ENCODE data around the gene GNRH2. TPM values are rescaled to one million over a fixed set of nuclear protein-coding genes. Genes with fewer than 3 reads are reported as not detected.
"Not testable (repeated sequence)": the region's sequence is repeated elsewhere in the genome, so short reads cannot be mapped to it uniquely, and the experiment has no call there.

Gene GNRH2
- total RNA-seq, 1 donor from 2014 or later, result 2.7 TPM

DNA sequence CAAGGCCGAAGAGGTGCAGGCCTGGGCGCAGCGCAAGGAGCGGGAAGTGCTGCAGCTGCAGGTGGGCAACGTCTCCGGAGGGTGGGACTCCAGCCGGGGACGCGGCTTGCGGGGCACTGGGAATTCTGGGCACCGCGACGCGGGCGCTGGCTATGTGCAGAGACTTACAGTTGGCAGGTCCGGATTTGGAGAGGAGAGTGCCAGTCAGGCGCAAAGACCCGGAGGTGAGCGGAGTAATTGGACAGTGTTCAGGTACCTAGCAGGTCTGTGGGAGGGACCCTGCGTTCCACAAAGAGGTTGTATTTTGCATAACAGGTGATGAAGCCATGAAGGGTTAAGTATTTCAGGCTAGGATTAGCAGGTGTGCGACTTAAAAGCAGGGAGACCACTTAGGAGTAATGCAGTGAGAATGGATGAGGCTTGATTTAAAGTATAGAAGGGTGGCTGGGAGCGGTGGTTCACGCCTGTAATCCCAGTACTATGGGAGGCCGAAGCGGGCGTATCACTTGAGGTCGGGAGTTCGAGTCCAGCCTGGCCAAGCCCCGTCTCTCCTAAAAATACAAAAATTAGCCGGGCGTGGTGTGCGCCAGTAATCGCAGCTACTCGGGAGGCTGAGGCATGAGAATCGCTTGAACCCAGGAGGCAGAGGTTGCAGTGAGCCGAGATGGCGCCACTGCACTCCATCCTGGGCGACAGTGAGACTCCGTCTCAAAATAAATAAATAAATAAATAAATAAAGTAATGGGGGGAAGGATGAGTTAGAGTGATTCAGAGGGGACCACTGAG lies 3.4 kb downstream of the GNRH2 start:
- TF ChIP-seq, protein P1, sequence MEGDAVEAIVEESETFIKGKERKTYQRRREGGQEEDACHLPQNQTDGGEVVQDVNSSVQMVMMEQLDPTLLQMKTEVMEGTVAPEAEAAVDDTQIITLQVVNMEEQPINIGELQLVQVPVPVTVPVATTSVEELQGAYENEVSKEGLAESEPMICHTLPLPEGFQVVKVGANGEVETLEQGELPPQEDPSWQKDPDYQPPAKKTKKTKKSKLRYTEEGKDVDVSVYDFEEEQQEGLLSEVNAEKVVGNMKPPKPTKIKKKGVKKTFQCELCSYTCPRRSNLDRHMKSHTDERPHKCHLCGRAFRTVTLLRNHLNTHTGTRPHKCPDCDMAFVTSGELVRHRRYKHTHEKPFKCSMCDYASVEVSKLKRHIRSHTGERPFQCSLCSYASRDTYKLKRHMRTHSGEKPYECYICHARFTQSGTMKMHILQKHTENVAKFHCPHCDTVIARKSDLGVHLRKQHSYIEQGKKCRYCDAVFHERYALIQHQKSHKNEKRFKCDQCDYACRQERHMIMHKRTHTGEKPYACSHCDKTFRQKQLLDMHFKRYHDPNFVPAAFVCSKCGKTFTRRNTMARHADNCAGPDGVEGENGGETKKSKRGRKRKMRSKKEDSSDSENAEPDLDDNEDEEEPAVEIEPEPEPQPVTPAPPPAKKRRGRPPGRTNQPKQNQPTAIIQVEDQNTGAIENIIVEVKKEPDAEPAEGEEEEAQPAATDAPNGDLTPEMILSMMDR (IDR thresholded peaks at IDR 0.05; ENCODE audit: unreplicated experiment), result no peak
- peak overlapping the region; percentile 89 for H3K4me3 Mint-ChIP-seq (ENCODE audit: low read depth)
- H3K36me3 Mint-ChIP-seq (ENCODE audit: insufficient read depth), result peaks cover 14% of the 10 kb centered on the region
- H3K27me3 Mint-ChIP-seq, result no peaks in the 10 kb centered on the region
- H3K27ac Mint-ChIP-seq, result peak overlapping the region; percentile 91
- DNase-seq (ENCODE audit: low spot score, unreplicated experiment), result peak; percentile 22
- peaks cover 23% of the 10 kb centered on the region for H3K4me1 Mint-ChIP-seq (ENCODE audit: low read depth)
- H3K9me3 Mint-ChIP-seq (ENCODE audit: low read depth), result no peaks in the 10 kb centered on the region

DNA sequence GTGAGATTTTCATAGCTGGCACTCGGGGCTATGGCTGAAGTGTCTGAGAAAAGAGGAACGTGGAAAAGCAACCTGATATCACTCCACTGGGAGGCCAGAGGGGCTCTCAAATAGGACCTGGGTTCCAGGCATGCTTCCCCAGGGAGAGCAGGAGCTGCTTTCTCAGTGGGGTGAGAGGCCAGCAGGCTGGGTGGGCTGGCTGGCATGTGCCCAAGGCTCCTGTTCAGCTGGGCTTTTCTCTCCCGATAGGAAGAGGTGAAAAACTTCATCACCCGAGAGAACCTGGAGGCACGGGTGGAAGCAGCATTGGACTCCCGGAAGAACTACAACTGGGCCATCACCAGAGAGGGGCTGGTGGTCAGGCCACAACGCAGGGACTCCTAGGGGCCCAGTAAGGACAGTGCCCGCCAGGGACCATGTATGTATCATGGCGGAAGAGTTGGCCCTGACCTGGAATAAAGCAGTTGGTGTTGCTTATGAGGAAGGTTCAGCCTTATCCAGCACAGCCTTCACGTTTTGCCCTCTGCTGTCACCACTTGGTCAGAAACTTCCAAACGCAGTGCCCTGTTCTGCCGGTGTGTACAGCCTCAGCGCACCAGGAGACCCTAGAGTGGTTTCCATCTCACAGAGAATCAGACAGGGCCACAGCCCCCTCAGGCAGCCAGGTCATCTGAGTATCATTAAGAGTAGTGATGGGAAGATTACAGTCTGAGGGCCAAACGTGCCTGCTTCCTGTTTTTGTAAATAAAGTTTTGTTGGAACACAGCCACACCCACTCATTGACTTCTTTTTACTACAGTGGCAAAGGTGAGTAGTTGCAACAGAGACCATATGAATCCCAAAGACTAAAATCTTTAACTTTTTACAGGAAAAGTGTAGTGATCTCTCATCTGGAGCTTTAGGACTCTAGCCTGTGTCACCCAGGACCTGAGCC lies 4.3 kb downstream of the GNRH2 start:
- no peak for DNase-seq (ENCODE audit: low spot score, unreplicated experiment)
- no peak overlapping the region for H3K27ac Mint-ChIP-seq
- TF ChIP-seq, protein P1 (IDR thresholded peaks at IDR 0.05; ENCODE audit: unreplicated experiment), result no peak
- H3K9me3 Mint-ChIP-seq (ENCODE audit: low read depth), result no peaks in the 10 kb centered on the region
- peak overlapping the region; percentile 89 for H3K4me3 Mint-ChIP-seq (ENCODE audit: low read depth)
- peaks cover 14% of the 10 kb centered on the region for H3K4me1 Mint-ChIP-seq (ENCODE audit: low read depth)
- H3K27me3 Mint-ChIP-seq, result no peaks in the 10 kb centered on the region
- H3K36me3 Mint-ChIP-seq (ENCODE audit: insufficient read depth), result peaks cover 13% of the 10 kb centered on the region

DNA sequence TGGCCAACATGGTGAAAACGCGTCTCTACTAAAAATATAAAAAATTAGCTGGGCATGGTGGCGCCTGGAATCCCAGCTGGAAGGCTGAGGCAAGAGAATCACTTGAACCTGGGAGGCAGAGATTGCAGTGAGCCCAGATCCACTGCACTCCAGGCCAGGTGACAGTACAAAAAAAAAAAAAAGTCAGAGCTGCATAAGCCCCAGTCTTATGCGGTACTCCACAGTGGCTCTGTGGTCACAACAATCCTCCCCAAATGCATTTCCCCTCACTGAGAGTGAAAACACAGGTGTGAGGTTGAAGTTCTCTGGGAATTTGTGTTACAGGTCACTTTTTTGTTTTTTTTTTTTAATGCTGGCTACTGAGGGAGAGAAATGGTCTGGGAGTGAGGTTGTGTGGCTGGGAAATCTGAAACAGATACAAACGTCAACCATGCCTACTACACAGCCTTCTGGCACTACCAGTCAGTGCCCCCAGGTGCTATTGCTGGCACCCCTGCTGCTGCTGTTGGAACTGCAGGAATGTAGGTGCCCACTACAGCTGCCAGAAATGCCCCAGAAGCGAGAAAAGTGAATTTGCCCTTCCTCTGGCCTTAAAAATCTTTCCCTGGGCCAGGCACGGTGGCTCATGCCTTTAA lies 8.1 kb downstream of the GNRH2 start:
- Mint-ChIP-seq H3K4me1 (ENCODE audit: low read depth) (peaks cover 6% of the 10 kb centered on the region), H3K9me3 (ENCODE audit: low read depth) (no peaks in the 10 kb centered on the region), H3K36me3 (ENCODE audit: insufficient read depth) (peaks cover 13% of the 10 kb centered on the region), H3K27me3 (no peaks in the 10 kb centered on the region), H3K4me3 (ENCODE audit: low read depth) (no peak overlapping the region), H3K27ac (no peak overlapping the region)
- TF ChIP-seq, protein P1 (IDR thresholded peaks at IDR 0.05; ENCODE audit: unreplicated experiment), result no peak
- DNase-seq (ENCODE audit: low spot score, unreplicated experiment), result no peak

DNA sequence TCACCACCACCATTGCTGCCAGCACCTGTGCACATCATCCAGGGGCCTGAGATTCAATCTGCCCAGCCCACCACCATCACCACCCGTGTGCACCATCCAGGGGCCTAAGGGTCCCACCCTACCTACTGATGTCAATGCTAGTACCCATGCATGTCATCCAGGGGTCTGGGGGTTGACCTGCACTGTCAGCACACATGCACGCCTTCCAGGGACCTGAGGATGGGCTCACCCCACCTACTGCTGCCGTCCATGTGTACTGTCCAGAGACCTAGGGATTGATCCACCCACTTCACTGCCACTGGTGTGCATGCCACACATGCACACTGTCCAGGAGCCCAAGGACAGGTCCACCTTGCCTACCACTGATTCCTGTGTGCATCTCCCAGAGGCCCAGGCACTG lies 16.1 kb downstream of the GNRH2 start:
- no peak for DNase-seq (ENCODE audit: low spot score, unreplicated experiment)
- H3K27ac Mint-ChIP-seq, result no peak overlapping the region

DNA sequence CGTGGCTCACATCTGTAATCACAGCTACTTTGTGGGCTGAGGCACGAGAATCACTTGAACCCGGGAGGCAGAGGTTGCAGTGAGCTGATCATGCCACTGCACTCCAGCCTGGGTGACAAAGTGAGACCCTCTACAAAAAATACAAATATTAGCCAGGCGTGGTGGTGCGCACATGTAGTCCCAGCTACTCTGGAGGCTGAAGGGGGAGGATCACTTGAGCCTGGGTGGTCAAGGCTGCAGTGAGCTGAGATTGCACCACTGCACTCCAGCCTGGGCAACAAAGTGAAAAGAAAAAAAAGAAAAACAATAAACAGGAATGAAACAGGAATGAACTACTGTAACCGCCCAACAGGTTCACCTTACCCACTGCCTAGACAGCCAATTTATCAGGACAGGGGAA lies 20.7 kb downstream of the GNRH2 start:
- H3K27me3 Mint-ChIP-seq; DNase-seq (ENCODE audit: low spot score, unreplicated experiment); H3K9me3 Mint-ChIP-seq (ENCODE audit: low read depth); H3K36me3 Mint-ChIP-seq (ENCODE audit: insufficient read depth); H3K27ac Mint-ChIP-seq; H3K4me3 Mint-ChIP-seq (ENCODE audit: low read depth); H3K4me1 Mint-ChIP-seq (ENCODE audit: low read depth): not testable (repeated sequence)

More for the DNA sequence above, 16.1 kb downstream of the GNRH2 start:
- no peaks in the 10 kb centered on the region for H3K36me3 Mint-ChIP-seq (ENCODE audit: insufficient read depth)
- H3K4me1 Mint-ChIP-seq (ENCODE audit: low read depth), result peaks cover 6% of the 10 kb centered on the region
- no peak overlapping the region for H3K4me3 Mint-ChIP-seq (ENCODE audit: low read depth)
- TF ChIP-seq, protein P1 (IDR thresholded peaks at IDR 0.05; ENCODE audit: unreplicated experiment), result no peak
- H3K9me3 Mint-ChIP-seq (ENCODE audit: low read depth), result peaks cover 4% of the 10 kb centered on the region
- H3K27me3 Mint-ChIP-seq, result no peaks in the 10 kb centered on the region

Data from progenitor cell of endocrine pancreas (in vitro differentiated cells).